Amniotic stem cell (primary cell): ENCODE results near the gene HIP1.
"Not testable (repeated sequence)": the region's sequence is repeated elsewhere in the genome, so short reads cannot be mapped to it uniquely, and the experiment has no call there.

Experiments
- DNase-seq: peaks from one replicate; lab custom pipeline; 2025; lab: John Stamatoyannopoulos, UW

Gene HIP1

DNA sequence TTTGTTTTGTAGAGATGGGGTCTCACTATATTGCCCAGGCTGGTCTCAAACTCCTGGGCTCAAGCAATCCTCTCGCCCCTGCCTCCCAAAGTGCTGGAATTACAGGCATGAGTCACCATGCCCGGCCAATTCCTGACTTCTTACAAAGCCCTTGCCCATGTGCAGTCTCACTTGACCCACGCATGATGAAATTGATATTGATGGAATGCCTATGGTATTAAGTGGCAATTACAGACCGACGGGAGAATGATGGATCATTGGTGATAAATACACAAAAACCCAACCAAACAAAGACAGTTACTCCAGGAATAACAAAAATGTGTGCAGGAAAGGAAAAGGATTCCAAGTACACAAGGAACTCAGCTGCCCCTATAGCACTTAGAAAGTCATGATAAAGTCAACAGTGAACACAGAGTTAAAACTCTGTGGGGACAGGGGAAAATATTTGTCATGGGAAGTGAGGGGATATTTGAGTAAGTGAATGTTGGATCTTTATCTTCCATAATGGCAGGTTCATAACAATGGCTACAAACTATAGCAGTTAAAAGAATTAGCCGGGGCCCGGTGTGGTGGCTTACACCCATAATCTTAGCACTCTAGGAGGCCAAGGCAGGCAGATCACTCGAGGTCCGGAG, 21.6 kb downstream of the HIP1 start:
- no peak for DNase-seq

DNA sequence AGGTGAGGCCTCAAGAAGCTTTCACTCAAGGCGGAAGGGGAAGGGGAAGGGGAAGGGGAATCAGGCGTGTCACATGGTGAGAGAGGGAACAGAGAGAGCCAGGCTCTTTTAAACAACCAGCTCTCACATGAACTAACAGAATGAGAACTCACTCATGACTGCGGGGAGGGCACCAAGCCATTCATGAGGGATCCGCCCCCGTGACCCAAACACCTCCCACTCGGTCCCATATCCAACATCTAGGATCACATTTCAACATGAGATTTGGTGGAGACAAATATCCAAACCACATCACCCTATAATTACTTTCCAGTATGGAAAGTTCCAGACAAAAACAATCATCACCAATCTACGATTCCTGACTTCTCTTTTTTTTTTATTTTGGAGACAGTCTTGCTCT, 22.9 kb downstream of the HIP1 start:
- no peak for DNase-seq

DNA sequence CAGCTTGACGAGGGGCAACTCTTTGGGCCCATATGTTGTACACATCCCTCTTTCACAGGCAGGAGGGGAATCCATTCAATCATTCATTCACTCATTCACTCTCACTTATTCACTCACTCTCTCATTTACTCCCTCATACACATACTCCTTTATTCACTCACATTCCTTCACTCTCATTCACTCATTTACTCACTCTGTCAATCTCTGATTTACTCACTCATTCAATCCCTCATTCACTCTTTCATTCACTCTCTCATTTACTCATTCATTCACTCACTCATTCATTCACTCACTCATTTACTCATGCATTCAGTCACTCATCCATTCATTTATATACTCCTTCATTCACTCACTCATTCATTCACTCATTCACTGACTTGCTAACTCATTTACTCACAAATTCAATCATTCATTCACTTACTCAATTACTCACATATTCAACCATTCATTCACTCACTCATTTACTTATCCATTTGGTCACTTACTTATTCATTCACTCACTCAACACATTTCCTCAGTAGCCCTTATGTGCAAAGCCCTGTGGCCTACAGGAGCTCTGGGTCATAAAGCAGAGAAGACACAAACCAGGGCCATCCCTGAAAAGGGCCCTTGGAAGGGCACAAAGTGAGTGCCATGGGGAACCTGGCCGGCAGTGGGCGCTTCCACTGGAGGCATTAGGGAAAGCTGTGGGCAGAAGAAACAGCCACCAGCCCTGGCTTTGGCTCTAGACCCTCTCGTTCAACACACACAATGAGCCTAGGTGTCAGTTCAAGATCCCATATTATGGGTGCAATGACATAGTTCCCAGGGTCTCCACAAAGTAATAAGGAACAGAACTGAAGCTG, 26.0 kb downstream of the HIP1 start:
- no peak for DNase-seq

DNA sequence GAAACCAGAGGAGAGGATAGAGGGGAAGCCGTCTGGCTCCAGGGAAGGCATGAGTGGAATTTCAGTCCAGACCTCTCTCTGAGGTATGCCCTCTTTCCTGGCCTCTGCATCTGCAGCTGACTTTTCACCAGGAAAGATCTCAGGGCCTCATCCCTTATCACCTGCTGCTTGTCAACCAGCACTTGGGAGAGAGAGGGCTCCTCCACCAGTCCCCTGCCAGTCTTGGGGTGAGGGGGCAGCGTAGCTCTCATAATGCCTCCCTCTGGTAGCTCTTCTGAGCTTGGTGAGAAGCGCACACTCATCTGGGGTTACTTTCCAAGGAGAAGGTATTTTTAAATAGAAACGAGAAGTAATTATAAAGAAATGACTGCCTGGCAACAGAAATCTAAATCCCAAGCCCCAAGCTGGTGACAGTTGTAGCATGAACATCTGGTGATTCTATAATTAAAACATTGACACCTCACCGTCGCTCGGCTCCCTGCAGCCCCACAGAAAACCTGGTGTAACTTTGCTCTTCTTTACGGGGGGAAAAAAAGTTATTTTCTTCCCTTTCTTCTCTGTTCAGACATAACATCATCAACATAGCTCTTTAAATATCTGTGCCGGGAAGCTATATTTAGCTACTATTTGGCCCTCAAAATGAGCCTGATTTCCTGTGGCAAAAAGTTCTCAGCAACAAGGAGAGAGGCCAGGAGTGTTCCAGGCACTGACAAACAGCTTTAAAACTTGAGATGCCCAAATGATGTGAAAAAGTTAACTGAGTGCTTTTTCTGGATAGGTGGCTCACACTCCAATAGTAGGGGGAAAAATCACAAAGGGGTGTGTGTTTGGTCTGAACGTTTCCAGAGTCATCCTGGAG, 26.9 kb downstream of the HIP1 start:
- DNase-seq, result no peak

DNA sequence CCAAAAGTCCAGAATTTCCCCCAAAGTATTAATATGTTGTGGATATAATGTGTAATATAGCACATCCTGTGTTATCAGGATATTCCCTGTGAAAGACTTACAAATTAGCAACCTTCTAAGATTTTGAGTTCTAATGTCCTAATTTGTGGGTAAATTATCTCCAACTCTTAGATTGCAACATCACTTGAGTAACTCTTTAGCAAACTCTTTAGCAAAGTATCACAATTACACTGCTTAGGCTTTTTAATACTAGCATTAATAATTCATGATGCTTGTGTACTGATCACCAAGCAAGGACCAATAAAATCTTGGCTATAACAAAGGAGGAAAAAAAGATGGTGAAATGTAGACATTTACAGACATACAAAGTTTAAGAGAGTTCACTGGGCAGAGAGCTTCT, 27.7 kb downstream of the HIP1 start:
- no peak for DNase-seq

DNA sequence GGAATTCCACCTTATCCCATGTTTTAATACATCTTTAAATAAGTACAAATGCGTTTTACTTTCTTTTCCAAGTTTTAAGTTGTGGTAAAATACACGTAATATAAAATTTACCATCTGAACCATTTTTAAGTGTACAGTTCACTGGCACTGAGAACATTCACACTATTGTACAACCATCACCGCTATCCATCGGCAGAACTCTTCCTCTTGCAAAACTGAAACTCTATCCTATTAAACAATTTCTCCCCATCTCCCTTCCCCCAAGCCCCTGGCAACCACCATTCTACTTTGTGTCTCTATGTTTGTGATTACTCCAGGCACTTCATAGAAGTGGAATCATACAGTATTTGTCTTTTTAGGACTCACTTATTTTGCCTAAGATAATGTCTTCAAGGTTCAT, 33.8 kb downstream of the HIP1 start:
- no peak for DNase-seq

DNA sequence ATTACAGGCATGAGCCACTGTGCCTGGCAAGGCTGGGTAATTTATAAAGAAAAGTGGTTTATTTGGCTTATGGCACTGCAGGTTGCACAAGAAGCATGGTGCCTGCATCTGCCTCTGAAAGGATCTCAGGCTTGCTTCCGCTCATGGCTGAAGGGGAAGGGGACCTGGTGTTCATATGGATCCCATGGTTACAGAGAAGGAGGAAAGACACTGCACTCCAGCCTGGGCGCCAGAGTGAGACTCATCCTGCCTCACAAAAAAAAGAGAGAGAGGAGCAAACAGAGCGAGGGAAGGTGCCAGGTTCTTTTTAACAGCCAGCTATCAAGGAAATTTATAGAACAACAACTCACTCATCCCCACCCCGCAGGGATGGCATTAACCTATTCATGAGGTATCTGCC, 36.2 kb downstream of the HIP1 start:
- DNase-seq, result no peak

DNA sequence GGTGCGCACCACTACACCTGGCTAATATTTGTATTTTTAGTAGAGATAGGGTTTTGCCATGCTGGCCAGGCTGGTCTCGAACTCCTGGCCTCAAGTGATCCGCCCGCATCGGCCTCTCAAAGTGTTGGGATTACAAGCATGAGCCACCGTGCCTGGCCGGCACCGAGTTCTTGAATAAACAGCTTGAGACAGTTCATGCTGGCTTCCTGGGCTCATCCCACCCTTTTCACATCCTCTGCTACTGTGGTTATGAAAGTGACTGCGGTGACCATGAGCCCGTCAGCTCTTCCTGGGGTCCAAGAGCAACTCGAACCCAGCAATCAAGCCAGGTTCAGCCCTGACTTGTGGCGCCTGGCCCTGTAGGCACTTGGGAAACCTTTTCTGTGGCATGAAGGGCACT, 38.7 kb downstream of the HIP1 start:
- no peak for DNase-seq

DNA sequence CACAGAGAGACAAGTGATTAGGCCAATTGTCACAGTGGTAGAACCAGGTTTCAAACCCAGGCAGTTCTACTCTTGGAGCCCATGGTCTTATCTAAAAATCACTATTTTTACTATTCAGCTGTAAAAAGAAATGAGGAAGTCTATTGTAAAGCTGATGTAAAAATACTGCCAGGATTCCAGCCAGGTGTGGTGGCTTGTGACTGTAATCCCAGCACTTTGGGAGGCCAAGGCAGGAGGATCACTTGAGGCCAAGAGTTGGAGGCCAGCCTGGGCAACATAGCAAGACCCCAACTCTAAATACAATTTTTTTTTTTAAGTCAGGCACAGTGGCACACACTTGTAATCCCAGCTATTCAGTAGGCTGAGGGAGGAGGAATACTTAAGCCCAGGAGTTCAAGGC, 40.4 kb downstream of the HIP1 start:
- no peak for DNase-seq

DNA sequence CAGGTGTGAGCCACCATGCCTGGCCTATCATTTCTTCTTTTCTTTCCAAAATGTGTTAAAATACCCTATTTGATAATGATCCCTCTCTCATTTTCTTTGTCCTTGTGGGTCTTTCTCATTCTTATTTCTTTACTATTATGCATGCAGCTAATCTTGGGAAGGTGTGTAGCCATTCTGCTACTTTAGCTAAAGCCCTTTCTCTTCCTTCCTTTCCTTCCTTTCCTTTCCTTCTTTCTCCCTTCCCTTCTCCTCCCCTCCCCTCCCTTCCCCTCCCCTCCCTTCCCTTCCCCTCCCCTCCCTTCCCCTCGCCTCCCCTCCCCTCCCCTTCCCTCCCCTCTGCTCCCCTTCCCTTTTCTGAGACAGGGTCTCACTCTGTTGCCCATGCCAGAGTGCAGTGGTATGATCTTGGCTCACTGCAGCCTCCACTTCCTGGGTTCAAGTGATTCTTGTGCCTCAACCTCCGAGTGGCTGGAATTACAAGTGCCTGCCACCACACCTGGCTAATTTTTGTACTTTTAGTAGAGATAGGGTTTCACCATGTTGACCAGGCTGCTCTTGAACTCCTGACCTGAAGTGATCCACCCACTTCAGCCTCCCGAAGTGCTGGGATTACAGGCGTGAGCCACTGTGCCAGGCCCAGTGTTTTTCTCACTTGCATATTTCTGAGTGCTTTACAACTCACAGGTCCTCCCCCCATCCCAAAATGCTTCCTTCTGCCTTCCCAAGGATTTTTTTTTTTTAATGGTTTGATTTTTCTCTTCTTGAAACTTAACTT, 42.3 kb downstream of the HIP1 start:
- no peak for DNase-seq

DNA sequence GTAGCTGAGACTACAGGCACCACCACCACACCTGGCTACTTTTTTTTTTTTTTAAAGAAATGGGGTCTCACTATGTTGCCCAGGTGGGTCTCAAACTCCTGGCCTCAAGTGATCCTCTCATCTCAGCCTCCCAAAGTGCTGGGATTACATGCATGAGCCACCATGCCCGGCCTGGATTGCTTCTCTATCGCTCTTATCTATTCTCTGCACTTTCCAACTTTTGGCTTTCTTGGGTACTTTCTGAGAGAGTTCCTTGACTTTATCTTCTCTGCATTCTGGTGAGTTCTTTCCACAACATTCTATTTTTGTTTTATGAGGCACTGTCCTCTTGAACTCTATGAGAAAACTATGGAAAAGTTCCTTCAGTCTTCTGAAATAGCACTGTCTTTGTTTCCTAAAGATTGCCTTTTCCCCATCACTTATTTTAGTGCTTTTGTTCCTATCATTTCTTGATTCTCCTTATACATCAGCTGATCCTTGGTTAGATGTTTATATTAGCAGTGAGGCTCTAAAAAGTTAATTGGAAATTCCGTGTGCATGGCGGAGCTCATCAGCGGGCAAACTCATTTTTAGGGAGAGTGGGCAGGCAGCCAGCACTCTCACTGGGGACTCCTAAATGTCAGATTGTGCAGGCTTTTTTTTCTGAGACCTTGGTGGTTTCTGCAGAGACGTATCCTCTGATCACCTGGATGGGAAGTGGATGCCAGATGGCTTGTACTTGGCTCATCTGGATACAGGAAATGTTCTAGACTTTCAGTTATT, 43.9 kb downstream of the HIP1 start:
- no peak for DNase-seq

DNA sequence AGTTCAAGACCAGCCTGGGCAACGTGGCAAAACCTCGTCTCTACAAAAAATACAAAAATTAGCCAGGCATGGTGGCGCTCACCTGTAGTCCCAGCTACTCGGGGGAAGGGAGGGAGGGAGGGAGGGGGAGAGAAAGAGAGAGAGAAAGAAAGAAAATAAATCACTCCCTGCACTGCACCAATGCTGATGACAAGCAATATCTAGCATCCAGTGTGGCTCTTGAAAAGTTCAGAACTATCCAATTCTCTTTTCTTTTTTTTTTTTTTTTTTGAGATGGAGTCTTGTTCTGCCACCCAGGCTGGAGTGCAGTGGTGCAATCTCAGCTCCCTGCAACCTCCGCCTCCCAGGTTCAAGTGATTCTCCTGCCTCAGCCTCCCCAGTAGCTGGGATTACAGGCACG, 45.1 kb downstream of the HIP1 start:
- not testable (repeated sequence) for DNase-seq

DNA sequence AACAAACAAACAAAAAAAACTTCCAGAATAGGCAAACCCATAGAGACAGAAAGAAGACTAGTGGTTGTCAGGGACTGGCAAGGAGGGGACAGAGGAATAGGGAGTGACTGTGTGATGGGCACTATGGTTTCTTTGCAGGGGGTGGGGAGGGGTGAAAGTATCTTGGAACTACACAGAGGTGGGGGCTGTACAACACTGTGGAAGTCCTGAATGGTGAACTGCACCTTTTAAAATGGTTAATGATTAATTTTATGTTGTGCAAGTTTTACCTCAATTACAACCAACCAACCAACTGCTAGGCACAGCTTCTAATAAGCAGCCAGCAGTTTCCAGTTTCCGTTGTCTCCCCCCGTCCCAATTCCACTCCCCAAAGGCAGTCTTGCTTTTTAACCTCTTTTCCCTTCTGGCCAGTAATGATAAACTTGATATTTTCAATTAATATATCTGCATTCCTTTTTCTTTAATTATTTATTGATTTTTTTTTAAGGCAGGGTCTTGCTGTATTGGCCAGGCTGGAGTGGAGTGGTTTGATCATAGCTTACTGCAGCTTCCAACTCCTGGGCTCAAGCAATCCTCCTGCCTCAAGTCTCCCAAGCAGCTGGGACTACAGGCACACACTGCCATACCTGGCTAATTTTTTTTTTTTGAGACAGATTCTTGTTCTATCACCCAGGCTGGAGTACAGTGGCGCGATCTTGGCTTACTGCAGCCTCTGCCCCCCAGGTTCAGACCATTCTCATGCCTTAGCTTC, 46.8 kb downstream of the HIP1 start:
- no peak for DNase-seq

DNA sequence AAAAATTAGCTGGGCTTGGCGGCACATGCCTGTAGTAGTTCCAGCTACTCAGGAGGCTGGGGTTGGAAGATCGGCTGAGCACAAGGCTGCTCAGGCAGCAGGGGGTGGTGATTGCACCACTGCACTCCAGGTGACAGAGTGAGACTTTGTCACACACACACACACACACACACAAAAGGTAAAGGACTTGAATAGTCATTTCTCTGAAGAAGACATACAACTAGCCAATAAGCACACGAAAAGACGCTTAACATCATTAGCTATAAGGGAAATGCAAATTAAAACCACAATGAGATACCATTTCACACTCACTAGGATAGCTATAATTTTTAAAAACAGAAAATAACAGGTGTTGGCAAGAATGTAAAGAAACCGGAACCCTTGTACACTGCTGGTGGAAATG, 48.6 kb downstream of the HIP1 start:
- no peak for DNase-seq

DNA sequence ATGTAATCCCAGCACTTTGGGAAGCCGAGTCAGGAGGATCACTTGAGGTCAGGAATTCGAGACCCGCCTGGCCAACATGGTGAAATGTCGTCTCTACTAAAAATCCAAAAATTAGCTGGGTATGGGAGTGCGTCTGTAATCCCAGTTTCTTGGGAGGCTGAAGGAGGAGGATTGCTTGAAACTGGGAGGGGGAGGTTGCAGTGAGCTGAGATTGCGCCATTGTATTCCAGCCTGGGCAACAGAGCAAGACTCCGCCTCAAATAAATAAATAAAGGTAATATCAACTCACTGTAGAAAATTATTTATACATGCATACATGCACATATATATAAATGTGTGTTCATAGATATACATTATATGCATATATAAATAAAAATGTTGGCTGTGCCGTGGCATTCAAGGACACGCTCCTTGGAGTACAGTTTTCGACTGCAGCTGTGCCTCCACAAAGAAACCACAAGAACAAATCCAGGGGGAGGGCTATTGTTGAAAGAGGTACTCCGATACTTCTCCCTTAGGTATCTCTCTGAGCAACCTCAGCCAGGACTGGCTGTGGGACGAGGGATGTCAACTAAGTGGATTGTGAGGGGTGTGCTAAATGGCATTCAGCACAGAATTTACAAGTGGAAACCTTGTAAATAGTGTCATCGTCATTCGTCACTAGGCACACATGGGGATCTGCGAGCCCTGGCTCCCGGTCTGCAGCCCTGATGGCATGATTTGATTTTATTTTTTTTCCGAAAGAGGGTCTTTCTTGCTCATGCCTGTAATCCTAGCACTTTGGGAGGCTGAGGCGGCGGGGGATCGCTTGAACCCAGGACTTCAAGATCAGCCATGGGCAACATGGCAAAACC, 49.3 kb downstream of the HIP1 start:
- DNase-seq, result no peak

DNA sequence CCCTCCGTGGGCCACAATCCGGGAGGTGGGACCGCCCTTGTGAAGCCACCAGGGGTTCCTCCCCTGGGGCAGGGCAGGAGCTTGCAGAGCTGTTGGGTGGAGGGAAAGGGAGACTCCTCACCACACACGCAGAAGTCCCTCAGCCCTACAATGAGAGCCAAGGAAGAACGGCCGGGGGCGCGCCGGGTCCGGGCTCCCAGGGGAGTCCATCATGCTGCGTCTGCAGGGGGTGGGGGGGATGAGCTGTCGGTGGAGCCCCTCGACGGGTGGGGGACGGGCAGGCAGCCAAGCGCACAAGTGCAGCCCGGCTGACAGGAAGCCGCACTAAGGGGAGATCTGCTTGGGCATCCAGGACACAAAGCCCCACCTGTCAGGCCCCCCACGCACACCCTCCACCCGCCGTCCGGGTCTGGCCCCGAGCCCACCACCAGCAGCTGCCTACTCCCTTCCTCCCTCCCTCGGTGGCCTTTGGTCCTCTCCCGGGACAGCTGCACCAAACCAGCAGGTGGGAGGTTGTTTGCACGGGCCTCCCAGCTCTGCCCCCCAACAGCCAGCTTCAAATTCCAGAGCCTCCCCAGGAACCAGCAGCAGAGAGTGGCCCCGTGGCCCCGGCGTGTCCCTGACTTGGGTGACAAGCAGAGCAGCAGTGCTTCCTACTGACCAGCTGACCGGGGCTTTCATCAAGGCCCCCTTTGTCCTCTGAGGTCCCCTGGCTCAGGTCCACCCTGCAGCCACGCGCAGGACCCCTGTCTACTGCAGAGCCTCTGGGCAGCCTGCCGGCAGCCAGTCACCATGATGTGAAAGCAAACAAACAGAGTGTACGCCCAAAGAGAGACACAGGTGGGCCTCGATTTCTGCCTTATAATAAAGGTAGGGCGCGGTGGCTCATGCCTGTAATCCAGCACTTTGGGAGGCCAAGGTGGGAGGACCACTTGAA, 50.3 kb downstream of the HIP1 start:
- DNase-seq, result no peak

DNA sequence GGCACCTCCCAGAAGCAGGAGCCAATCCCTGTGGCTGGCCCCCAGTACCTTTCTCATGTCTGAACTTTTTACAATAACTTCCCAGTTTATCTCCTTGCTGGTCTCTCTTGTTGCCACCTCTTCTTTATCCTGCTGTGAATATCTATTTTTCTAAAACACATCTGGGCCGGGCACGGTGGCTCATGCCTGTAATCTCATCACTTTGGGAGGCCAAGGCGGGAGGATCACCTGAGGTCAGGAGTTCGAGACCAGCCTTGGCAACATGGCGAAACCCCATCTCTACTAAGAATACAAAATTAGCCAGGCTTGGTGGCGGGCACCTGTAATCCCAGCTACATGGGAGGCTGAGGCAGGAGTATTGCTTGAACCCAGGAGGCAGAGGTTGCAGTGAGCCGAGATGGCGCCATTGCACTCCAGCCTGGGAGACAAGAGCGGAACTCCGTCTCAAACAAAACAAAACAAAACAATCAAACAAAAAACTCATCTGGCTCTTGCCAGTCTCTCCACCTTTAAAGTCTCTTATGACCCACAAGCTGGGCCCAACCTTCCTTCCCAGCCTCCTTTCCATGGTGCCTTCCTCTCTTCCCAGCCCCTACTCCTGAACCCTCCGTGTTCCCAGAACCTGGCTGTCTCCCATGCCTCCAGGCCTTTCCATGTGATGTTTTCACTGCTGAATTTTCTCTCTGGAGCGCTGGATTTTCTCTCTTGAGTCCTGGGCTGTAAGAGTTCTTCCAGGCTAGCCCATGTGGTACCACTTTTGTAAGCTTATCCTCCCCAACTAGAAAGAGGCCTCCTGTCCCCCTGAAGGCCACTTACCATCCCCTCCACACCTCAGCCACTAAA, 51.3 kb downstream of the HIP1 start:
- DNase-seq, result no peak

DNA sequence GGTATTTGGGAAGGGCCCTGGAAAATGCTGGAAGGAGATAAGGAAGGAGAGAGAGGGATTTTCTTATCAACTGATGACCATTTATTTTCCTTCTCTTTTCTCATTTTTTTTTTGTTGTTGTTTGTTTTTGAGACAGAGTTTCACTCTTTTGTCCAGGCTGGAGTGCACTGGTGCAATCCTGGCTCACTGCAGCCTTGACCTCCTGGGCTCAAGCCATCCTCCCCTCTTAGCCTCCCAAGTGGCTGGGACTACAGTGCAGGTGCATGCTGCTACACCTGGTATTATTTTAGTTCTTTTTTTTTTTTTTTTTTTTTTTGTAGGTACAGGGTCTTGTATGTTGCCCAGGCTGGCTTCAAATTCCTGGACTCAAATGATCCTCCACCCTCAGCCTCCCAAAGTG, 52.2 kb downstream of the HIP1 start:
- DNase-seq, result no peak
